ENCODE measurements around the gene CXCL3.

CXCL3 gene

GRCh38 chr4:74083546-74083945 lies 45.1 kb upstream of the CXCL3 start:
- no peak for TF ChIP-seq CEBPB (IDR thresholded peaks at IDR 0.05)
- TF ChIP-seq TCF12 (IDR thresholded peaks at IDR 0.05; ENCODE audit: low read depth) = no peak
- no peak for TF ChIP-seq ZBTB7A (IDR thresholded peaks at IDR 0.05; ENCODE audit: low read depth)
- no peak for TF ChIP-seq TAF1 (IDR thresholded peaks at IDR 0.05; ENCODE audit: low read depth)
- TF ChIP-seq RAD21 (IDR thresholded peaks at IDR 0.05; ENCODE audit: low read depth) = no peak
- TF ChIP-seq FOXM1 (IDR thresholded peaks at IDR 0.05; ENCODE audit: borderline replicate concordance, low read depth) = no peak
- no peak for TF ChIP-seq NFIC (IDR thresholded peaks at IDR 0.05)
- TF ChIP-seq YY1 (IDR thresholded peaks at IDR 0.05; ENCODE audit: low read depth) = no peak
- no peak for TF ChIP-seq REST (IDR thresholded peaks at IDR 0.05; ENCODE audit: low read depth)

DNA sequence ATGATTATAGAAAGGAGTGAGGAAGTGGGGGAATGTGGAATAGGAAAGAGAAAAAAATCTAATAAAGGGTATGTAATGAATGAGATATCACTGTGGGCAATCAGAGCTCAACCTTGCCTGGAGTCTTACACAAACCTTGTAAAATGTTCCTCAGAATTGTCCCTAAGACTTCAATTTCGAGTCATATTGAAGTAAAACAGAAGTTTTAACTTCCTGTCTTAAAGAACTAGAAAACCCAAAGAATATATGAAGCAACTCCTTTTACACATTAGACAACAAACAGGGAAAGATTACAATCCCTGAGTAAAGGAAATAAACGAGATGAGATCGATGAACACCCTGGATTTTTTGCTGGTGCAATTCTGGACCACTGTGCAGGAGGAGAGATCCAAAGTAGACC lies 42.5 kb upstream of the CXCL3 start:
- TF ChIP-seq NFIC (IDR thresholded peaks at IDR 0.05) (no peak), USF1 (IDR thresholded peaks at IDR 0.05) (no peak), CEBPB (IDR thresholded peaks at IDR 0.05) (no peak), TEAD4 (IDR thresholded peaks at IDR 0.05) (no peak), YY1 (IDR thresholded peaks at IDR 0.05; ENCODE audit: low read depth) (no peak), EP300 (IDR thresholded peaks at IDR 0.05; ENCODE audit: borderline replicate concordance) (no peak), REST (IDR thresholded peaks at IDR 0.05; ENCODE audit: low read depth) (no peak), TAF1 (IDR thresholded peaks at IDR 0.05; ENCODE audit: low read depth) (no peak), CREB1 (IDR thresholded peaks at IDR 0.05; ENCODE audit: low read depth) (no peak), FOXM1 (IDR thresholded peaks at IDR 0.05; ENCODE audit: borderline replicate concordance, low read depth) (no peak), TCF12 (IDR thresholded peaks at IDR 0.05; ENCODE audit: low read depth) (no peak), EGR1 (IDR thresholded peaks at IDR 0.05) (no peak), ZBTB7A (IDR thresholded peaks at IDR 0.05; ENCODE audit: low read depth) (no peak), RAD21 (IDR thresholded peaks at IDR 0.05; ENCODE audit: low read depth) (no peak)
- TF ChIP-seq, protein P1, sequence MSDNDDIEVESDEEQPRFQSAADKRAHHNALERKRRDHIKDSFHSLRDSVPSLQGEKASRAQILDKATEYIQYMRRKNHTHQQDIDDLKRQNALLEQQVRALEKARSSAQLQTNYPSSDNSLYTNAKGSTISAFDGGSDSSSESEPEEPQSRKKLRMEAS (IDR thresholded peaks at IDR 0.05) = no peak

DNA sequence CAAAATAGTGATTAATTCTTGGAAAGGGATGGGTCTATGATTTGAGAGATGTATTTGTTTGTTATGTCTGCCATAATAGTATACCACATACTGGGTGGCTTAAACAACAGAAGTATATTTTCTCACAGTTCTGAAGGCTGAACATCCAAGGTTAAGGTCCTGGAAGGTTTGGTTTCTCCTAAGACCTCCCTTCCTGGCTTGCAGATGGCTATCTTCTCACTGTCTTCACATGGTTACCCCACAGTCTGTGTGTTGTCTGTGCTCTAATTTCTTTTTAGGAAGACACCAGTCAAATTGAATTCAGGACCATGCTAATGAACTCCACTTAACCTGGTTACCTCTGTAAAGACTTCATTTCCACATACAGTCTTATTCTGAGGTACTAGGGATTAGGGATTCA lies 34.9 kb upstream of the CXCL3 start:
- no peak for TF ChIP-seq ZBTB7A (IDR thresholded peaks at IDR 0.05; ENCODE audit: low read depth)
- TF ChIP-seq CEBPB (IDR thresholded peaks at IDR 0.05) = no peak
- no peak for TF ChIP-seq NFIC (IDR thresholded peaks at IDR 0.05)
- TF ChIP-seq TCF12 (IDR thresholded peaks at IDR 0.05; ENCODE audit: low read depth) = no peak
- no peak for TF ChIP-seq TEAD4 (IDR thresholded peaks at IDR 0.05)
- TF ChIP-seq REST (IDR thresholded peaks at IDR 0.05; ENCODE audit: low read depth) = no peak
- TF ChIP-seq, protein P1 (IDR thresholded peaks at IDR 0.05) = no peak
- TF ChIP-seq USF1 (IDR thresholded peaks at IDR 0.05) = no peak

GRCh38 chr4:74072739-74073138 lies 34.2 kb upstream of the CXCL3 start:
- TF ChIP-seq EP300 (IDR thresholded peaks at IDR 0.05; ENCODE audit: borderline replicate concordance) (no peak), REST (IDR thresholded peaks at IDR 0.05; ENCODE audit: low read depth) (no peak), TEAD4 (IDR thresholded peaks at IDR 0.05) (no peak), YY1 (IDR thresholded peaks at IDR 0.05; ENCODE audit: low read depth) (no peak), ZBTB7A (IDR thresholded peaks at IDR 0.05; ENCODE audit: low read depth) (no peak)
